HG03196 (cell line): ENCODE measurements around the gene IRF3.
"Not testable (repeated sequence)": the region's sequence is repeated elsewhere in the genome, so short reads cannot be mapped to it uniquely, and the experiment has no call there.

Experiments used
- ATAC-seq: cut with Tn5 transposase; IDR thresholded peaks from one replicate; pipeline ENCODE4 v1.9.1; 2021; ENCODE audit not compliant: unreplicated experiment

Gene IRF3

DNA sequence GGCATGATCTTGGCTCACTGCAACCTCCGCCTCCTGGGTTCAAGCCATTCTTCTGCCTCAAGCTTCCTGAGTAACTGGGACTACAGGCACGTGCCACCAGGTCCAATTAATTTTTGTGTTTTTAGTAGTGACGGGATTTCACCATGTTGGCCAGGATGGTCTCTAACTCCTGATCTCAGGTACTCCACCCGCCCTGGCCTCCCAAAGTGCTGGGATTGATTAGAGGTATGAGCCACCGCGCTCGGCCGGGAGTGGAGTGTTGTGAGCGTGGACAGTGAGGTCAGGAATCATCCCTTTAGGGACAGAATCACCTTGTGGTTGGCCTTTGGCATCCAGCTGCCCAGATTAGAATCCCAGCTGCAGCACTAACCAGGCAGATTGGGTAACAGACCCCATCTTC, 36.0 kb downstream of the IRF3 start:
- no peak for ATAC-seq

DNA sequence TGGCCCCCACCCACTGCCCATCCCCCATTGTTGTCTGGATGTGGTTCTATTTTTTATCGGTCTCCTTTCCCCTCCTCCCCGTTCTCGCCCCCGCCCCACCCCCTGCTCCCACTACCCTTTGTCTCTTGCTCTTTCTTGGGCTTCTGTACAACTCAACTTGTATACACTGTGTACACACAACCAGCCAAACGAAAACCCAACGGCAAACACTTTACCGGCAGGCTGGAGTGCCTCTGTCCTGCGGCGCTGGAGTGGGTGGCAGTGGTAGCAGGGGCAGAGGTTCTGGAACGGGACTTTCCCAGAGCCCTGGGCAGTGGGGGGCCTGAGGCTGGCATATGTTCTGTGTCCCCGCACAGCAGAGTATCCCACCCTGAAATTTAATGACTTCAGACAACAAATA, 39.4 kb downstream of the IRF3 start:
- ATAC-seq = no peak

DNA sequence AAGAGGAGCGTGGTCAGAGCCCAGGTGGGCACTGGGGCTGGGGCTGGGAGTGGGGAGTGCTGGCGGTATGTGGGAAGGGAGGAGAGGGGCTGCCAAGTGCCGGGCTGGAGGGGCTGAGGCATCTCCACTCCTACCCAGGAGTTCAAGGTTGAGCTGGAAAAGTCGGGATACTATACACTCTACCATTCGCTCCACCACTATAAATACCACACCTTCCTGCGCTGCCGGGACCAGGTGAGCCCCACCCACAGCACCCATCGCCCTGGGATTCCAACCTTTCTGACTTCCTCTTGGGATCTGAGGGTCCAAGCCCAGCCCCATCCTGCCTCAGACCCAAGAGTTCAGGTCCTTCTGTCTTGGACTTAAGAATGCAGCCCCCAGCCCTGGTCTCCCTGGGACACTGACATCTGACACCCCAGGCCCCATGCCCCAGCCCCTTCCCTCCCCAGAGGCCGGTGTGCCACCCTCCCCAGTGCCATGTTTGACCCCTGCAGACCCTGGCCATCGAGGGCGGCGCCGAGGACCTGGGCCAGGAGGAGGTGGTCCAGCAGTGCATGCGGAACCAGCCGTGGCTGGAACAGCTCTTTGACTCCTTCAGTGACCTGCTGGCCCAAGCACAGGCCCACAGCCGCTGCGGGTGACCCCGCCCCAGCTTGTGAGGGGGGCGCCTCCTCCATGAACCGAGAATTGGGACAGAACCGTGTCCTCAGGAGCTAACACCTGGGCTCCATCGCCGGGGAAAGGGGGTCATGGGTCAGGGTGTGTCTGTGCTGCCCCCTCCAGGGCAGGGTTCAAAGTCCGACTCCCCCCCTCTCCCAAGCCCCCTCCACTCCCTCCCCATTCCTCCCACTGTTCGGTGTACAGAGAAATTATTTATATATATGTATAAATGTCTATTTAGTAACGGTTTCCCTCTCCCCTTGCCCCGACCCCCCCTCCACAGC, 40.4 kb downstream of the IRF3 start:
- ATAC-seq = no peak

DNA sequence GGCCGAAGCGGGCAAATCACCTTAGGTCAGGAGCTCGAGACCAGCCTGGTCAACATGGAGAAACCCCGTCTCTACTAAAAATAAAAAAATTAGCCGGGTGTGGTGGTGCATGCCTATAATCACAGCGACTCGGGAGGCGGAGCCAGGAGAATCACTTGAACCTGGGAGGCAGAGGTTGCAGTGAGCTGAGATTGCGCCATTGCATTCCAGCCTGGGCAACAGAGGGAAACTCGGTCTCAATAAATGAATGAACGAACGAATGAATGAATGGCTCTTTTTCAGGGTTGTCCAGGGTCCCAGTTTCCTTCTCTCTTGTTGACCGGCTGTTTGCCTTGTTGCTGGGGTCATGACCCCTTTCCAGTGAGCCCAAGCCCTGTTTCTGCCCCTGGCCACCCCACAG, 47.8 kb downstream of the IRF3 start:
- not testable (repeated sequence) for ATAC-seq

DNA sequence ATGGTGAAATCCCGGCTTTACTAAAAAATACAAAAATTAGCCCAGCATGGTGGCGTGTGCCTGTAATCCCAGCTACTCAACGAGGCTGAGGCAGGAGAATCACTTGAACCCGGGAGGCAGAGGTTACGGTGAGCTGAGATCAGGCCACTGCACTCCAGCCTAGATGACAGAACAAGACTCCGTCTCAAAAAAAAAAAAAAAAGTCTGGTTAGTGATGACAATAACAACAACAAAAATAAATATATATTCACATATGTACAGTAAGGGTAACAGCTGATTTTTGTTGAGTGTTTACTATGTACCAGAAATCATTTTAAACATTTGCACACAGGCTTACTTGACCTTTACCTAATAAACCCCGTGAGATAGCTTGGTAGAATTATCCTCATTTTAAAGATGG, 48.7 kb downstream of the IRF3 start:
- no peak for ATAC-seq

DNA sequence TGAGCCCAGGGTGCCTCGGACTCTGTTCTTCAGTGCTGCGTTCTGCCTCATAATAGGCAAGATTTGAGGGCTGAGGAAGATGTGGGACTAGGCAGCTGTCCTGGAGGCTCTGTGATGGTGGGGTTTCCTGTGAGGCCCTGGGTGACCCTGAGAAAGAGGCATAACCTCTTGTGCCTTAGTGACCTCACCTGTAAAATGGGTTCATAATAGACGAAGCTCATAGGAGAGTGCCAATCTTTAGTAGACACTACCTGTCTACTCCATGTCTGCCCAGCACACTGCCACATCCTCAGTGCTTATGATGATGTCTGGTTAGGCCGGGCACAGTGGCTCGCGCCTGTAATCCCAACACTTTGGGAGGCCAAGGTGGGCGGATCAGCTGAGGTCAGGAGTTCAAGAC, 49.1 kb downstream of the IRF3 start:
- ATAC-seq = no peak

DNA sequence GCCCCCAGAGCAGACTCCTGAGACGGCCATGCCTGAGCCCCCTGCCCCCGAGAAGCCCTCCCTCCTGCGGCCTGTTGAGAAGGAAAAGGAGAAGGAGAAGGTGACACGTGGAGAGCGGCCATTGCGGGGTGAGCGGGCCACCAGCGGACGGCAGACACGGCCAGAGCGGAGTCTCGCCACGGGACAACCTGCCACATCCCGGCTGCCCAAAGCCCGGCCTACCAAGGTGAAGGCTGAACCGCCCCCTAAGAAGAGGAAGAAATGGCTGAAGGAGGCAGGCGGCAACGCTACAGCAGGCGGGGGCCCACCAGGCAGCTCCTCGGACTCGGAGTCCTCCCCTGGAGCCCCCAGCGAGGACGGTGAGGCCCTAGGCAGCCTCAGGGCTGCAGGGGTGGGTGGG, 49.8 kb downstream of the IRF3 start:
- ATAC-seq = no peak

DNA sequence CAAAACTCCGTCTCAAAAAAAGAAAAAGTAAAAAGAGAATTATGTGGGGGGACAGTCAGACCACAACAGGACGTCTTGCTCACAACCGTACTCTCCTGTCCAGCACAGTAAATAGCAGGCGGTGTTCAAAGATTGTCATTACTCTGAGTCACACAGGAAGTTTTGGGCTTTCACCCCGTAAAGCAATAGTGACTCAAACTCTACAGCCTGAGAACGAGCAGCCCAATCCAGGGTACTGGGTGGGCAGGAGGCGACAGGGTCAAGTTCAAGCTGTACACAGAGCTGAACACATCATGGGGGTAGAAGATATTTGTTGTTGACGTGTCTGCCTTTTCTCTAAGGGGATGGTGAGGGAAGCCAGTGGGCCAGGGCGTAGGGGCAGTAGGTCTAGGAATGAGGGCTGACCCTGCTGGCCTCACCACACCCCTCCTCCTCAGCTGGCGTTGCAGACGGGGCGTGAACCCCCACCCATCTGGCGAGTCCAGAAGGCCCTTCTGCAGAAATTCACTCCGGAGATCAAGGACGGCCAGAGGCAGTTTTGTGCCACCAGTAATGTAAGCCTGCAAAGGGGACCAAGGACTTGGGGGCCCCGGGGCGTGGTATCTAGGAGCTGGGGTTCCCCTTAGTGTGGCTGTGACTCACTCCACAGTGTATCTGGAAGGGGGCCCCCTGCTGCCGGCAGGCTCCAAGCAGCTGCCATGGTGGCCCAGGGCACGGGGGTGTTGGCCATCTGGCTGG, 51.4 kb downstream of the IRF3 start:
- no peak for ATAC-seq

DNA sequence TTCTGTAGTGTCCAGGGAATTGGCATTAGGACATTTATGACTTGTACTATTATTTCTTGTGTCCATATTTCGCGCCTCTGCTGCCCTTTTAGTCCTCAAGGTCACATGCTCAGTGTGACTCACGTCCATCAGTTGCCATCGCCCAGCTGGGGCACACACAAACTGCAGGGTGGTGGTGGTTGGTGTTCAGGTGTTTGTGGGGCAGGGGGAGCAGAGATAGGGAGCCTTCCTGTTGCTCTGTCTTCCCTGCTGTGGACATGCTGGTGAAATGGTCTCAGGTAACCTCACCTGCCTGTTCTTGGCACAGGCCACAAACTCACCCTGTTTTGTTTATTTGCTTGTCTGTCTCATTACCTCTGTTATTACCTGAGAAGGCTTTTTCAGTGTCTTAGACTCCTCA, 52.3 kb downstream of the IRF3 start:
- no peak for ATAC-seq
